Hepatocyte (in vitro differentiated cells): ENCODE results near the gene TNFSF13. TPM values are rescaled to one million over a fixed set of nuclear protein-coding genes. Genes with fewer than 3 reads are reported as not detected.

Experiments used
- DNase-seq: peaks from one replicate; pipeline ENCODE4 v3.0.0-alpha.2; 2016; ENCODE audit warnings: low spot score
- H2AFZ ChIP-seq: fragments of 200-600 bp; sonication (generic); 2 replicates; pipeline ENCODE4 v1.6.0; 2016; ENCODE audit warnings: antibody characterized with exemption, mild to moderate bottlenecking
- H3K27ac ChIP-seq: fragments of 200-600 bp; sonication (generic); 2 replicates; pipeline ENCODE4 v1.5.1; 2016; ENCODE audit warnings: mild to moderate bottlenecking
- H3K27me3 ChIP-seq: fragments of 200-600 bp; sonication (generic); 2 replicates; pipeline ENCODE4 v1.6.1; 2016
- H3K36me3 ChIP-seq: fragments of 200-600 bp; sonication (generic); replicated peaks from 2 replicates; pipeline ENCODE4 v1.5.1; 2016; ENCODE audit warnings: low read depth; ENCODE audit not compliant: insufficient read depth
- H3K4me1 ChIP-seq: fragments of 200-600 bp; sonication (generic); 2 replicates; pipeline ENCODE4 v1.5.1; 2016; ENCODE audit warnings: mild to moderate bottlenecking, moderate library complexity; ENCODE audit not compliant: insufficient read depth
- H3K4me2 ChIP-seq: fragments of 200-600 bp; sonication (generic); 2 replicates; pipeline ENCODE4 v1.6.0; 2016
- H3K4me3 ChIP-seq: fragments of 200-600 bp; sonication (generic); 2 replicates; pipeline ENCODE4 v1.5.1; 2016; ENCODE audit warnings: mild to moderate bottlenecking
- H3K79me2 ChIP-seq: fragments of 200-600 bp; sonication (generic); 2 replicates; pipeline ENCODE4 v1.6.0; 2017; ENCODE audit warnings: mild to moderate bottlenecking
- H3K9me2 ChIP-seq: fragments of 200-600 bp; sonication (generic); replicated peaks from 2 replicates; pipeline ENCODE4 v1.6.0; 2017; ENCODE audit warnings: mild to moderate bottlenecking; ENCODE audit not compliant: insufficient read depth
- H3K9me3 ChIP-seq: fragments of 200-600 bp; sonication (generic); 2 replicates; pipeline ENCODE4 v1.5.1; 2016; ENCODE audit warnings: low read depth, mild to moderate bottlenecking
- H4K20me1 ChIP-seq: fragments of 200-600 bp; sonication (generic); 2 replicates; pipeline ENCODE4 v1.6.0; 2016; ENCODE audit warnings: mild to moderate bottlenecking; ENCODE audit not compliant: insufficient read depth, poor library complexity, severe bottlenecking
- CTCF ChIP-seq: fragments of 200-600 bp; sonication (generic); IDR thresholded peaks from 2 replicates; pipeline ENCODE4 v1.5.1; 2016; ENCODE audit warnings: antibody characterized with exemption, mild to moderate bottlenecking; ENCODE audit not compliant: poor library complexity
- EZH2 ChIP-seq: fragments of 200-600 bp; sonication (generic); IDR thresholded peaks from 2 replicates; pipeline ENCODE4 v1.6.1; 2016; ENCODE audit warnings: antibody characterized with exemption, mild to moderate bottlenecking, borderline replicate concordance
- EZH2phosphoT487 ChIP-seq: fragments of 200-600 bp; sonication (generic); IDR thresholded peaks from one replicate; pipeline ENCODE4 v1.6.1; 2018; ENCODE audit warnings: antibody characterized with exemption, mild to moderate bottlenecking, low read depth, moderate library complexity; ENCODE audit not compliant: unreplicated experiment, severe bottlenecking
- WGBS: methylation state at CpG from one replicate; pipeline ENCODE4 v1.1.6; 2016; ENCODE audit warnings: low lambda C conversion rate; ENCODE audit errors: missing lambda C conversion rate; 5-methylcytosine and 5-hydroxymethylcytosine counted together
- polyA plus RNA-seq: library from polyadenylated mRNA; unstranded; fragments of >200 nt; fragmentation: Nextera tagmentation; extraction: Ambion mirVana; gene quantifications from 2 replicates; pipeline ENCODE4 v1.2.1, GENCODE V29; 2016
- total RNA-seq: library from RNA; depleted of rRNA; stranded (reverse); fragments of >200 nt; gene quantifications from 2 replicates; pipeline ENCODE4 v1.2.3, GENCODE V29; 2014

Gene TNFSF13
- total and polyA plus RNA-seq, 2 experiments from 2014 or later = 0.90 to 2.4 TPM

GRCh38 chr17:7538891-7539545 lies 19.5 kb upstream of the TNFSF13 start:
- no peak overlapping the region for H3K27ac ChIP-seq
- no peak for TF ChIP-seq EZH2phosphoT487
- no peak for TF ChIP-seq CTCF
- TF ChIP-seq EZH2 = no peak
- no peaks in the 10 kb centered on the region for H3K27me3 ChIP-seq
- WGBS = 75% methylated on average over 11 of the region's 11 CpGs
- H4K20me1 ChIP-seq = no peaks in the 10 kb centered on the region
- no peak overlapping the region for H3K4me2 ChIP-seq
- no peak overlapping the region for H2AFZ ChIP-seq
- DNase-seq = no peak
- H3K9me3 ChIP-seq = no peaks in the 10 kb centered on the region
- no peaks in the 10 kb centered on the region for H3K4me1 ChIP-seq
- no peaks in the 10 kb centered on the region for H3K9me2 ChIP-seq
- H3K36me3 ChIP-seq = no peaks in the 10 kb centered on the region
- H3K79me2 ChIP-seq = no peaks in the 10 kb centered on the region
- no peak overlapping the region for H3K4me3 ChIP-seq

GRCh38 chr17:7541074-7541621 lies 17.4 kb upstream of the TNFSF13 start:
- Histone ChIP-seq H3K4me1 (no peaks in the 10 kb centered on the region), H3K4me2 (no peak overlapping the region), H3K27ac (no peak overlapping the region), H3K9me2 (no peaks in the 10 kb centered on the region), H3K27me3 (no peaks in the 10 kb centered on the region), H3K36me3 (no peaks in the 10 kb centered on the region), H3K4me3 (no peak overlapping the region), H2AFZ (no peak overlapping the region), H4K20me1 (no peaks in the 10 kb centered on the region), H3K79me2 (no peaks in the 10 kb centered on the region), H3K9me3 (no peaks in the 10 kb centered on the region)
- WGBS = 88% methylated on average over 9 of the region's 9 CpGs
- no peak for DNase-seq
- TF ChIP-seq EZH2phosphoT487 (no peak), EZH2 (no peak), CTCF (no peak)

GRCh38 chr17:7544911-7545310 lies 13.6 kb upstream of the TNFSF13 start:
- Histone ChIP-seq H3K4me3 (no peak overlapping the region), H3K79me2 (no peaks in the 10 kb centered on the region), H3K9me2 (no peaks in the 10 kb centered on the region), H3K9me3 (no peaks in the 10 kb centered on the region), H3K4me2 (no peak overlapping the region), H3K27ac (no peak overlapping the region), H4K20me1 (no peaks in the 10 kb centered on the region), H3K27me3 (no peaks in the 10 kb centered on the region), H3K4me1 (peaks cover 13% of the 10 kb centered on the region), H2AFZ (no peak overlapping the region), H3K36me3 (no peaks in the 10 kb centered on the region)
- WGBS = 77% methylated on average over 6 of the region's 6 CpGs
- no peak for TF ChIP-seq EZH2phosphoT487
- TF ChIP-seq EZH2 = no peak
- no peak for TF ChIP-seq CTCF
- no peak for DNase-seq
